MM.1S (cell line): ENCODE results near the gene ZNRF1.

Source experiments
- DNase-seq: peaks from one replicate; pipeline ENCODE4 v3.0.0-alpha.2; 2015
- H2AFZ ChIP-seq: fragments of 300-600 bp; sonication (generic); 2 replicates; pipeline ENCODE4 v1.6.0; 2016; ENCODE audit warnings: antibody characterized with exemption, low read length
- H3F3A ChIP-seq: fragments of 300-600 bp; sonication (generic); 2 replicates; pipeline ENCODE4 v1.6.1; 2016; ENCODE audit warnings: mild to moderate bottlenecking, antibody characterized with exemption, low read length, moderate library complexity, mixed read lengths; ENCODE audit not compliant: insufficient read depth
- H3K27ac ChIP-seq: fragments of 300-600 bp; sonication (generic); 2 replicates; pipeline ENCODE4 v1.5.1; 2016; ENCODE audit warnings: mild to moderate bottlenecking, low read length
- H3K27me3 ChIP-seq: fragments of 300-600 bp; sonication (generic); replicated peaks from 2 replicates; pipeline ENCODE4 v1.6.0; 2016; ENCODE audit warnings: low read length; ENCODE audit not compliant: insufficient read depth
- H3K36me3 ChIP-seq: fragments of 300-600 bp; sonication (generic); replicated peaks from 2 replicates; pipeline ENCODE4 v1.6.1; 2016; ENCODE audit warnings: mild to moderate bottlenecking, low read length, mixed read lengths; ENCODE audit not compliant: insufficient read depth
- H3K4me1 ChIP-seq: fragments of 300-600 bp; sonication (generic); 2 replicates; pipeline ENCODE4 v1.6.1; 2016; ENCODE audit warnings: low read length, mixed read lengths
- H3K4me2 ChIP-seq: fragments of 300-600 bp; sonication (generic); 2 replicates; pipeline ENCODE4 v1.6.0; 2016; ENCODE audit warnings: low read depth, low read length
- H3K4me3 ChIP-seq: fragments of 300-600 bp; sonication (generic); 2 replicates; pipeline ENCODE4 v1.5.1; 2016; ENCODE audit warnings: low read length, mixed read lengths
- H3K79me2 ChIP-seq: fragments of 300-600 bp; sonication (generic); 2 replicates; pipeline ENCODE4 v1.6.1; 2016; ENCODE audit warnings: mixed run types, low read length, mixed read lengths
- H3K9ac ChIP-seq: fragments of 300-600 bp; sonication (generic); 2 replicates; pipeline ENCODE4 v1.6.1; 2016; ENCODE audit warnings: low read length, mixed read lengths
- H3K9me2 ChIP-seq: fragments of 300-600 bp; sonication (generic); replicated peaks from 2 replicates; pipeline ENCODE4 v1.6.1; 2016; ENCODE audit warnings: mild to moderate bottlenecking, low read length, mixed read lengths; ENCODE audit not compliant: insufficient read depth
- H3K9me3 ChIP-seq: fragments of 300-600 bp; sonication (generic); replicated peaks from 2 replicates; pipeline ENCODE4 v1.6.1; 2016; ENCODE audit warnings: mild to moderate bottlenecking, low read length, mixed read lengths; ENCODE audit not compliant: insufficient read depth
- H4K20me1 ChIP-seq: fragments of 300-600 bp; sonication (generic); 2 replicates; pipeline ENCODE4 v1.6.1; 2016; ENCODE audit warnings: mild to moderate bottlenecking, low read length, moderate library complexity, mixed read lengths; ENCODE audit not compliant: insufficient read depth
- EZH2 ChIP-seq: fragments of 300-600 bp; sonication (generic); optimal IDR thresholded peaks from 2 replicates; pipeline ENCODE3; 2017; ENCODE audit warnings: low read depth, mild to moderate bottlenecking, antibody characterized with exemption, low read length, mixed read lengths
- EZH2phosphoT487 ChIP-seq: fragments of 300-600 bp; sonication (generic); IDR thresholded peaks from 2 replicates; pipeline ENCODE4 v1.6.1; 2018; ENCODE audit warnings: antibody characterized with exemption, low read length
- TF ChIP-seq, protein P1 (sequence below): fragments of 300-600 bp; sonication (generic); IDR thresholded peaks from 2 replicates; pipeline ENCODE4 v1.5.1; 2016; ENCODE audit warnings: antibody characterized with exemption, low read length, mixed read lengths

ZNRF1 gene

DNA sequence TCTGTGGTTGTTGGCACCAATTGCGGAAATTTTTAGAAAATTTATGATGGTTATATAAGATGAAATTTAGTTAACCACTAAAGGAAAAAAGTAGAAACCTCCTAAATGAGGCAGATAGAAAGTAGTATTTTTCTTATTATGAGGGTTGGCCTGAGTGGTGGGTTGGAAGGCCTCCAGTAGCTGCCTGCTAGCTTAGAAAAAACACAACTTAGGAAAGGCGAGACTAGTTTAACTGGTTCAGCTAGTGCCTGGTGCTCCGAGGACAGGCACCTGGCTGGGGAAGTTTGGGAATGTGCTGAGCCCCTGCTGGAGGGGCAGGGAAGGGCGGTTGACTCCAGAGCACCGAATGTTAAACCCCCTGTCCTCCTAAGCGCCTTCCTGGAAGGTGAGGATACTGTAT lies 97.8 kb downstream of the ZNRF1 start:
- Histone ChIP-seq H3K4me2 (no peak overlapping the region), H3K4me3 (no peak overlapping the region), H3K4me1 (no peaks in the 10 kb centered on the region), H3K36me3 (no peaks in the 10 kb centered on the region), H3K9me3 (no peaks in the 10 kb centered on the region), H3K27ac (no peak overlapping the region), H3K9ac (no peak overlapping the region), H3K79me2 (no peaks in the 10 kb centered on the region), H4K20me1 (no peaks in the 10 kb centered on the region), H2AFZ (no peak overlapping the region), H3K9me2 (no peaks in the 10 kb centered on the region), H3K27me3 (no peaks in the 10 kb centered on the region), H3F3A (no peaks in the 10 kb centered on the region)
- TF ChIP-seq EZH2phosphoT487 (no peak), EZH2 (no peak)
- TF ChIP-seq, protein P1, sequence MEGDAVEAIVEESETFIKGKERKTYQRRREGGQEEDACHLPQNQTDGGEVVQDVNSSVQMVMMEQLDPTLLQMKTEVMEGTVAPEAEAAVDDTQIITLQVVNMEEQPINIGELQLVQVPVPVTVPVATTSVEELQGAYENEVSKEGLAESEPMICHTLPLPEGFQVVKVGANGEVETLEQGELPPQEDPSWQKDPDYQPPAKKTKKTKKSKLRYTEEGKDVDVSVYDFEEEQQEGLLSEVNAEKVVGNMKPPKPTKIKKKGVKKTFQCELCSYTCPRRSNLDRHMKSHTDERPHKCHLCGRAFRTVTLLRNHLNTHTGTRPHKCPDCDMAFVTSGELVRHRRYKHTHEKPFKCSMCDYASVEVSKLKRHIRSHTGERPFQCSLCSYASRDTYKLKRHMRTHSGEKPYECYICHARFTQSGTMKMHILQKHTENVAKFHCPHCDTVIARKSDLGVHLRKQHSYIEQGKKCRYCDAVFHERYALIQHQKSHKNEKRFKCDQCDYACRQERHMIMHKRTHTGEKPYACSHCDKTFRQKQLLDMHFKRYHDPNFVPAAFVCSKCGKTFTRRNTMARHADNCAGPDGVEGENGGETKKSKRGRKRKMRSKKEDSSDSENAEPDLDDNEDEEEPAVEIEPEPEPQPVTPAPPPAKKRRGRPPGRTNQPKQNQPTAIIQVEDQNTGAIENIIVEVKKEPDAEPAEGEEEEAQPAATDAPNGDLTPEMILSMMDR, result no peak
- no peak for DNase-seq

DNA sequence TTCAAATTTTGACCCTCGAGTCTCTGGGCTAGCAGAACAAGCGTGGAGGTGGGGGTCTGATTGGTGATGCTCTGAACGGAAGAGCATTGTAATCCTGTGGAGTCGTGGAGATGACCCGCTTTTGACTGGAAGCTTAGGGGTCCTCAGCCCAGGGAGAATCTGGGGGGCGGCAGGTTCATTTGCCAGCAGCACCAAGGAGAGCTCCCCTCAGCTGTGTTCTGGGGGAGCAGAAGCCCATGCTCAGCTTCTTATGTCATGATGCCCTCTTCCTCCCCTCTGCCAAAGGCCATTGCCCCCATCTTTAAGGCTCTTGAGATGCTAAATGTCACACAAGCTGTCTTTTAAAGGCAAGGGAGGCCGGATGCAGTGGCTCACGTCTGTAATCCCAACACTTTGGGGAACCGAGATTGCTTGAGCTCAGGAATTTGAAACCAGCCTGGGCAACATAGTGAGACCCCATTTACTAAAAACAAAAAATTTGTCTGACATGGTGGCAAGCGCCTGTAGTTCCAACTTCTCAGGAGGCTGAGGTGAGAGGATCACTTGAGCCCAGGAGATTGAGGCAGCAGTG lies 98.5 kb downstream of the ZNRF1 start:
- no peaks in the 10 kb centered on the region for H3K4me1 ChIP-seq
- no peaks in the 10 kb centered on the region for H3K9me2 ChIP-seq
- H3K4me2 ChIP-seq, result no peak overlapping the region
- no peak overlapping the region for H2AFZ ChIP-seq
- H3K27me3 ChIP-seq, result no peaks in the 10 kb centered on the region
- H3F3A ChIP-seq, result no peaks in the 10 kb centered on the region
- no peak overlapping the region for H3K27ac ChIP-seq
- TF ChIP-seq EZH2phosphoT487 (no peak), EZH2 (no peak)
- TF ChIP-seq, protein P1, result no peak
- DNase-seq, result no peak
- H3K9me3 ChIP-seq, result no peaks in the 10 kb centered on the region
- H3K79me2 ChIP-seq, result no peaks in the 10 kb centered on the region
- no peaks in the 10 kb centered on the region for H3K36me3 ChIP-seq
- H3K4me3 ChIP-seq, result no peak overlapping the region
- H3K9ac ChIP-seq, result no peak overlapping the region
- no peaks in the 10 kb centered on the region for H4K20me1 ChIP-seq

DNA sequence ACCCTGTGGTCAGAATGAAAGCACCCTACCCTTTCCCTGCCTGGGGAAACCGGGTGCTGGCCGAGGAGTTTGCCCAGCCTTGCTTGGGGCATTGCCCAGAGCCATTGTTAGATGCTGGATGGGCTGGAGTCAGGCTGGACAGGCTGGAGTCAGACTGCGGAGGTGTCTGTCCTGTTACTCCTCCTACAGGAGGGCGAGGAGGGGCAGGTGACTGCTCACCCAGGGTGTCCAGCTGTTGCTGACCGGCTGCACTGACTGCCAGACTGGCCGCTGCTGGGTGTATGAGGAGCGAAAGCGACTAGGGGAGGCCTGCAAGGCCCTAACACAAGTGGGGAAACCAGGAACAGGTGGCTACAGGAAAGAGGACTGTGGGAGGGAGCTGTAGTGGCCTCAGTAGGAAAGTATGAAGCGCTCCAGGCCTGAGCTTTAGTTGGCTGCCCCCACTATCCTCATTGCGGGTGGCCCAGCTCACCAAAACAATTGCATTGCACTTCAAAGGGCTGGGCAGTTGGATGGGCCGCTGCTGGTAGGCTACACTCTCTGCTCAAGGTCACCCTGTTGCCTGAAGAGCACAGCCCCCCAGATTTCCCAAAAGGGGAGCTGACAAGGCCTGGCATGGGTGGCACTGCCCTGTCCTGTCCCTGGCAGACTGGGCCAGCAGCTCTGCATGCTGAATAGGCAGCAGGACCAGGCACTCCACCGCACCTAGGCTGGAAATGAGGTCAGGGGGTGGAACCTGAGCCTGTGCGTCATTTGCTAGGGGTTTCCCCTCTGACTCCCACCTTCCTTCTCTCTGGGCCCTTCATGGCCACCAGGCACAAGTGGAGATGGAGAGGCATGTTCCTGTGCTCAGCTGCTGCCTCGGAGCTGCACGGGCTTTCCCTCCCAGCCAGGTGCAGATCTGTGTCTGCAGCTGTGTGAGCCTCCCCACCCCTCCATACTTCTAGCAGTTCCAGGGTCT lies 99.4 kb downstream of the ZNRF1 start:
- no peaks in the 10 kb centered on the region for H3K4me1 ChIP-seq
- no peaks in the 10 kb centered on the region for H3F3A ChIP-seq
- H3K9ac ChIP-seq, result no peak overlapping the region
- H4K20me1 ChIP-seq, result no peaks in the 10 kb centered on the region
- no peaks in the 10 kb centered on the region for H3K36me3 ChIP-seq
- H3K27me3 ChIP-seq, result no peaks in the 10 kb centered on the region
- H3K4me2 ChIP-seq, result no peak overlapping the region
- TF ChIP-seq EZH2 (no peak), EZH2phosphoT487 (no peak)
- TF ChIP-seq, protein P1, result no peak
- no peak overlapping the region for H2AFZ ChIP-seq
- DNase-seq, result no peak
- no peaks in the 10 kb centered on the region for H3K79me2 ChIP-seq
- H3K9me3 ChIP-seq, result no peaks in the 10 kb centered on the region
- no peaks in the 10 kb centered on the region for H3K9me2 ChIP-seq
- no peak overlapping the region for H3K27ac ChIP-seq
- H3K4me3 ChIP-seq, result no peak overlapping the region
